ENCODE data around the gene BET1L. TPM values are rescaled to one million over a fixed set of nuclear protein-coding genes. Genes with fewer than 3 reads are reported as not detected.

The BET1L gene
- total RNA-seq, 1 donor, result 20.6 TPM

Other genes starting within 250 kb of the BET1L start
- gene SCGB1C1, start 14.3 kb downstream of the BET1L start, total RNA-seq, result not detected
- gene RIC8A, start 309 bp upstream of the BET1L start, total RNA-seq, result 53.4 TPM
- 6.2 TPM for gene SIRT3, start 28.9 kb upstream of the BET1L start, total RNA-seq
- gene PSMD13, start 29.6 kb upstream of the BET1L start, total RNA-seq, result 62.5 TPM
- 9.7 TPM for gene NLRP6, start 71.0 kb upstream of the BET1L start, total RNA-seq
- 85.2 TPM for gene PGGHG, start 81.7 kb upstream of the BET1L start, total RNA-seq
- not detected for gene IFITM5, start 92.1 kb upstream of the BET1L start, total RNA-seq
- 52.9 TPM for gene IFITM2, start 100.4 kb upstream of the BET1L start, total RNA-seq
- gene IFITM1, start 106.6 kb upstream of the BET1L start, total RNA-seq, result 276 TPM
- 14.1 TPM for gene IFITM3, start 113.5 kb upstream of the BET1L start, total RNA-seq
- gene B4GALNT4, start 162.1 kb upstream of the BET1L start, total RNA-seq, result 0.21 TPM
- gene PKP3, start 186.8 kb upstream of the BET1L start, total RNA-seq, result not detected
- gene SIGIRR, start 207.6 kb upstream of the BET1L start, total RNA-seq, result 50.9 TPM
- 19.9 TPM for gene ANO9, start 234.6 kb upstream of the BET1L start, total RNA-seq
- 8.8 TPM for gene PTDSS2, start 242.9 kb upstream of the BET1L start, total RNA-seq

Measured in mononuclear cell (primary cell).